GM12878 (cell line): Measurements from ENCODE around the gene HBD.

Source experiments
- ATF3 ChIP-seq: IDR thresholded peaks from 2 replicates; pipeline ENCODE4 v1.6.1; 2011; ENCODE audit warnings: low read depth, mild to moderate bottlenecking, low read length, moderate library complexity, borderline replicate concordance; ENCODE audit errors: extremely low read depth
- BCL3 ChIP-seq: IDR thresholded peaks from 2 replicates; pipeline ENCODE4 v1.6.1; 2011; ENCODE audit warnings: borderline replicate concordance, low read depth, mild to moderate bottlenecking, moderate library complexity, low read length; ENCODE audit not compliant: insufficient read depth, poor library complexity, severe bottlenecking
- CHD2 ChIP-seq: IDR thresholded peaks from 2 replicates; pipeline ENCODE4 v1.6.1; 2011; ENCODE audit warnings: low read depth, low read length, improper control_type of control experiment, borderline replicate concordance
- CTCF ChIP-seq, 3 experiments: IDR thresholded peaks in 2 of 3; conservative IDR thresholded peaks in 1 of 3; 2 replicates each; pipeline ENCODE4 v1.5.1; 2011; ENCODE audit warnings: low read depth in 3 of 3, low read length in 3 of 3, mild to moderate bottlenecking in 3 of 3, control low read depth in 2 of 3, moderate library complexity in 2 of 3, inconsistent platforms in 1 of 3, mixed read lengths in 1 of 3; ENCODE audit not compliant: control insufficient read depth in 2 of 3, insufficient read depth in 1 of 3; ENCODE audit errors: extremely low read depth in 1 of 3
- FOXM1 ChIP-seq: IDR thresholded peaks from 2 replicates; pipeline ENCODE4 v1.6.1; 2012; ENCODE audit warnings: low read depth, mild to moderate bottlenecking, inconsistent platforms, low read length, moderate library complexity
- NBN ChIP-seq: fragments of 450-650 bp; IDR thresholded peaks from 2 replicates; pipeline ENCODE4 v1.6.1; 2016
- NFIC ChIP-seq: IDR thresholded peaks from 2 replicates; pipeline ENCODE4 v1.6.1; 2012; ENCODE audit warnings: low read depth, mild to moderate bottlenecking, inconsistent platforms, low read length, moderate library complexity
- NFYB ChIP-seq: IDR thresholded peaks from 2 replicates; pipeline ENCODE4 v1.6.1; 2011; ENCODE audit warnings: low read depth, mild to moderate bottlenecking, low read length, improper control_type of control experiment, moderate library complexity; ENCODE audit not compliant: insufficient read depth
- POLR2AphosphoS5 ChIP-seq: IDR thresholded peaks from 2 replicates; pipeline ENCODE4 v1.6.1; 2011; ENCODE audit warnings: mild to moderate bottlenecking, low read length, inconsistent platforms
- PRDM15 ChIP-seq: fragments of 450-650 bp; formaldehyde crosslinking; IDR thresholded peaks from 2 replicates; pipeline ENCODE4 v1.4.0; 2020; ENCODE audit warnings: mild to moderate bottlenecking, moderate library complexity
- RAD21 ChIP-seq: IDR thresholded peaks from 2 replicates; pipeline ENCODE4 v1.6.1; 2011; ENCODE audit warnings: mild to moderate bottlenecking, low read depth, low read length, moderate library complexity; ENCODE audit not compliant: insufficient read depth
- RBBP5 ChIP-seq: fragments of 200-600 bp; sonication (generic); conservative IDR thresholded peaks from 2 replicates; pipeline ENCODE4 v1.6.1; 2016
- ZSCAN29 ChIP-seq: fragments of 450-650 bp; IDR thresholded peaks from 2 replicates; pipeline ENCODE4 v1.6.1; 2017; ENCODE audit warnings: mild to moderate bottlenecking, moderate library complexity

- TF ChIP-seq NFYB (no peak), CTCF (IDR thresholded peaks at IDR 0.05 in 2 of 3, conservative IDR thresholded peaks at IDR 0.05 in 1 of 3; ENCODE audit: control insufficient read depth in 2 of 3, extremely low read depth in 1 of 3, insufficient read depth in 1 of 3, low read depth in 3 of 3, low read length in 3 of 3) (no peak), NBN (no peak), BCL3 (no peak), POLR2AphosphoS5 (no peak), ATF3 (no peak), NFIC (no peak), RBBP5 (no peak), CHD2 (no peak), FOXM1 (no peak), PRDM15 (CRISPR knock-in tag) (no peak), ZSCAN29 (no peak), RAD21 (no peak)
Measured at GRCh38 chr11:5277807-5278382, 43.6 kb upstream of the HBD start.
